ENCODE data around the gene OPN3. TPM values are rescaled to one million over a fixed set of nuclear protein-coding genes. Genes with fewer than 3 reads are reported as not detected.

OPN3 gene
- total RNA-seq, 1 donor from 2014 or later = 9.0 TPM

- no peak for DNase-seq (ENCODE audit: low spot score in 2 of 2)
- H3K27ac ChIP-seq = no peak overlapping the region
- no peak overlapping the region for H3K4me3 ChIP-seq
- H3K27me3 ChIP-seq = no peaks in the 10 kb centered on the region
- intact Hi-C loops (cut with DNase I) = no loop called here
- H3K9me3 ChIP-seq = no peaks in the 10 kb centered on the region
- H3K36me3 ChIP-seq = no peaks in the 10 kb centered on the region
- TF ChIP-seq CTCF (IDR thresholded peaks at IDR 0.05) = no peak
- H3K4me1 ChIP-seq = no peaks in the 10 kb centered on the region
These were observed 29.9 kb downstream of the OPN3 start for GRCh38 chr1:241610056-241610815.

DNA sequence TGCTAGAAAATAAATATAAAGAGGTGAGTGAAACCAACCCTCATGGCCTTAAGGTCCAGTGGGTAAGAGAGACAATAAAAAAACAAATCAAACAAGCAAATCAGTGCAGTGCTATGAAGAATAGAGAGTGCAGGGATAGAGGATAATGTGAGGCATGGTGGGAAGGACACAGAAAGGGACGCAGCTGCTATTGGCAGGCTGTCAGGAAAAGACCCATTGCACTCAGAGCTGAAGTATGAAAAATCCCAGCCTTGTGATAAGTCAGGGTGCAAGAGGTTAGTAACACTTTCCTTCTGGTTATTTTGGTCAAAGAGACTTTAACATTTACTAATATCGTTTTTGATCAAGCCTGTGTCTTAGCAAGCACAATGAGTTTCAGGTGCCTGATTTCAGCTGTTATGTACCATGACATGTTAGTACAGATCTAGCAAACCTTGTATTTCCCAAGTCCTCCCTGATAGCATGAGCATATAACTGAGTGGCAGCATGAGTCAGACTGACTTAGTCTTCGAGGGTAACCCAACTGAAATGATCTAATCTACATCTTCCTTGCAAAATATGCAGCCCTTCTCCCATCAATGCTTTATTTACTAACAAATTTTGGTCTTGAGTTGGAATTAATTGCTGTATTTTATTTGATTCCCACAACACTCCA is 31.7 kb downstream of the OPN3 start:
- H3K27ac ChIP-seq = no peak overlapping the region
- no peak for TF ChIP-seq CTCF (IDR thresholded peaks at IDR 0.05)
- no peaks in the 10 kb centered on the region for H3K4me1 ChIP-seq
- H3K36me3 ChIP-seq = no peaks in the 10 kb centered on the region
- intact Hi-C loops (cut with DNase I) = no loop called here
- no peak overlapping the region for H3K4me3 ChIP-seq
- no peak for DNase-seq (ENCODE audit: low spot score in 2 of 2)
- H3K9me3 ChIP-seq = no peaks in the 10 kb centered on the region
- no peaks in the 10 kb centered on the region for H3K27me3 ChIP-seq

DNA sequence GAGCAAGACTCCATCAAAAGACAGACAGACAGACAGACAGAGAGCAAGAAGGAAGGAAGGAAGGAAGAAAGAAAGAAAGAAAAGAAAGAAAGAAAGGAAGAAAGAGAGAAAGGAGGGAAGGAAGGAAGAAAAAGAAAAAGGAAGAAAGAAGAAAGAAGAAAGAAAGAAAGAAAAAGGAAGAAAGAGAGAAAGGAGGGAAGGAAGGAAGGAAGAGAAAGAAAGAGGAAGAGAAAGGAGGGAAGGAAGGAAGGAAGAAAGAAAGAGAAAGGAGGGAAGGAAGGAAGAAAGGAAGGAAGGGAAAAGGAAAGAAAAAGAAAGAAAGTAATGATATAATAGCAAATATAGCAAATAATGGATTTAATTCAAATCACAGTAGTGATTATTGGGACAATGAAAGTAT is 32.7 kb downstream of the OPN3 start:
- intact Hi-C loops (cut with DNase I) = no loop called here
- Histone ChIP-seq H3K27me3 (no peaks in the 10 kb centered on the region), H3K4me3 (no peak overlapping the region), H3K27ac (no peak overlapping the region), H3K36me3 (no peaks in the 10 kb centered on the region), H3K4me1 (no peaks in the 10 kb centered on the region), H3K9me3 (no peaks in the 10 kb centered on the region)
- no peak for TF ChIP-seq CTCF (IDR thresholded peaks at IDR 0.05)
- DNase-seq (ENCODE audit: low spot score in 2 of 2) = no peak

- Histone ChIP-seq H3K27me3 (no peaks in the 10 kb centered on the region), H3K4me1 (no peaks in the 10 kb centered on the region), H3K4me3 (no peak overlapping the region), H3K36me3 (no peaks in the 10 kb centered on the region), H3K27ac (no peak overlapping the region), H3K9me3 (no peaks in the 10 kb centered on the region)
- intact Hi-C loops (cut with DNase I) = no loop called here
- no peak for TF ChIP-seq CTCF (IDR thresholded peaks at IDR 0.05)
- no peak for DNase-seq (ENCODE audit: low spot score in 2 of 2)
These were observed 33.6 kb downstream of the OPN3 start for GRCh38 chr1:241606544-241606943.

GRCh38 chr1:241605146-241605805 is 34.9 kb downstream of the OPN3 start:
- Histone ChIP-seq H3K27me3 (no peaks in the 10 kb centered on the region), H3K4me1 (no peaks in the 10 kb centered on the region), H3K27ac (no peak overlapping the region), H3K36me3 (no peaks in the 10 kb centered on the region), H3K9me3 (no peaks in the 10 kb centered on the region), H3K4me3 (no peak overlapping the region)
- intact Hi-C loops (cut with DNase I) = no loop called here
- TF ChIP-seq CTCF (IDR thresholded peaks at IDR 0.05) = no peak
- no peak for DNase-seq (ENCODE audit: low spot score in 2 of 2)

All from ascending aorta (tissue), 2 donors.